DLD1 (cell line): ENCODE results near the gene RERE.

ENCODE experiments used
- in situ Hi-C: cut with HindIII; loops from 2 replicates; pipeline ENCODE4 v1.10.0; 2017; ENCODE audit warnings: low sequenced_read_pairs

The RERE gene

GRCh38 chr1:8378178-8378577 is 439.3 kb downstream of the RERE start:
- in situ Hi-C loops = no loop called here

- in situ Hi-C loops = no loop called here
Observed at GRCh38 chr1:8377271-8377981, 440.0 kb downstream of the RERE start.

- in situ Hi-C loops = no loop called here
Observed at GRCh38 chr1:8376358-8376840, 441.0 kb downstream of the RERE start.

- in situ Hi-C loops = no loop called here
Observed at GRCh38 chr1:8374812-8375211, 442.6 kb downstream of the RERE start.

GRCh38 chr1:8374356-8374755 is 443.1 kb downstream of the RERE start:
- in situ Hi-C loops = no loop called here

- in situ Hi-C loops = no loop called here
Observed at GRCh38 chr1:8373581-8374241, 443.7 kb downstream of the RERE start.

GRCh38 chr1:8373125-8373524 is 444.3 kb downstream of the RERE start:
- in situ Hi-C loops = no loop called here

GRCh38 chr1:8371372-8371991 is 446.0 kb downstream of the RERE start:
- in situ Hi-C loops = no loop called here

- in situ Hi-C loops = no loop called here
Observed at GRCh38 chr1:8370905-8371315, 446.5 kb downstream of the RERE start.

GRCh38 chr1:8370046-8370881 is 447.2 kb downstream of the RERE start:
- in situ Hi-C loops = no loop called here

GRCh38 chr1:8368956-8369639 is 448.3 kb downstream of the RERE start:
- in situ Hi-C loops = no loop called here

- in situ Hi-C loops = no loop called here
Observed at GRCh38 chr1:8367571-8368194, 449.8 kb downstream of the RERE start.

GRCh38 chr1:8365661-8366362 is 451.6 kb downstream of the RERE start:
- in situ Hi-C loops = no loop called here

- in situ Hi-C loops = no loop called here
Observed at GRCh38 chr1:8364528-8365442, 452.7 kb downstream of the RERE start.

- in situ Hi-C loops = no loop called here
Observed at GRCh38 chr1:8363767-8364301, 453.6 kb downstream of the RERE start.

GRCh38 chr1:8363186-8363766 is 454.2 kb downstream of the RERE start:
- in situ Hi-C loops = no loop called here

- in situ Hi-C loops = no loop called here
Observed at GRCh38 chr1:8362701-8363101, 454.7 kb downstream of the RERE start.
